Adrenal gland (tissue), 12 donors: ENCODE data around the gene OXT. TPM values are rescaled to one million over a fixed set of nuclear protein-coding genes. Genes with fewer than 3 reads are reported as not detected.

Experiments used
- DNase-seq, 7 donors: peaks; one replicate each; pipeline ENCODE4 v3.0.0-alpha.2; 2019 to 2020
- H3K27ac ChIP-seq, 5 donors: fragments of 200-600 bp; sonication (generic) in 4 of 5; 1 replicate in 3 of 5; 2 replicates in 2 of 5; pipeline versions ENCODE4 v1.5.1 to v1.8.0; 2016 to 2020; ENCODE audit warnings: mild to moderate bottlenecking in 1 of 5
- H3K27me3 ChIP-seq: fragments of 200-600 bp; 2 replicates; pipeline ENCODE4 v1.8.0; 2021
- H3K36me3 ChIP-seq, 2 donors: fragments of 200-600 bp; replicated peaks in 1 of 2; 1 replicate in 1 of 2; 2 replicates in 1 of 2; pipeline versions ENCODE4 v1.5.1 to v1.8.0; 2018 to 2022
- H3K4me1 ChIP-seq, 2 donors: fragments of 200-600 bp; replicated peaks in 1 of 2; 1 replicate in 1 of 2; 2 replicates in 1 of 2; pipeline versions ENCODE4 v1.5.1 to v1.8.0; 2018 to 2021
- H3K4me3 ChIP-seq, 4 donors: fragments of 200-600 bp; sonication (generic) in 3 of 4; one replicate each; pipeline ENCODE4 v1.5.1; 2016 to 2018
- H3K9me3 ChIP-seq, 3 donors: fragments of 200-600 bp; sonication (generic) in 1 of 3; replicated peaks in 1 of 3; 1 replicate in 2 of 3; 2 replicates in 1 of 3; pipeline versions ENCODE4 v1.5.1 to v1.8.0; 2016 to 2021
- CTCF ChIP-seq, 6 experiments: fragments of 450-650 bp in 4 of 6; fragments of 200-600 bp in 2 of 6; sonication (generic) in 1 of 6; IDR thresholded peaks; 1 replicate in 5 of 6; 2 replicates in 1 of 6; pipeline versions ENCODE4 v1.5.1 to v1.8.0; 2016 to 2021; ENCODE audit warnings: antibody characterized with exemption in 6 of 6, mild to moderate bottlenecking in 2 of 6, moderate library complexity in 1 of 6
- POLR2A ChIP-seq, 2 donors: fragments of 450-650 bp; IDR thresholded peaks; one replicate each; pipeline ENCODE4 v1.6.1; 2017; ENCODE audit warnings: antibody characterized with exemption in 2 of 2, mild to moderate bottlenecking in 2 of 2, moderate library complexity in 1 of 2
- WGBS, 4 donors: extraction: QIAGEN DNeasy Blood & Tissue Kit in 2 of 4; methylation state at CpG; one replicate each; pipeline versions ENCODE4 v1.1.5 to v1.1.7; 2013 to 2017; 5-methylcytosine and 5-hydroxymethylcytosine counted together
- intact Hi-C, 2 donors: fragments of 100-400 bp; cut with DNase I; formaldehyde crosslinking; loops; one replicate each; pipeline versions ENCODE4 v1.14.1 to v1.15.0; 2022 to 2023
- polyA plus RNA-seq, 3 donors: library from polyadenylated mRNA; stranded (reverse); fragments of 200-250 nt in 2 of 3; fragments of 350-450 nt in 1 of 3; fragmentation: Illumina TruSeq in 1 of 3; extraction: RNeasy Lipid Tissue Mini Kit (QIAGEN cat#74804) in 1 of 3; gene quantifications; one replicate each; pipeline ENCODE4 v1.2.3, GENCODE V29; 2013 to 2014
- total RNA-seq, 9 donors: library from RNA; depleted of rRNA in 4 of 9; stranded (reverse); fragments of >200 nt in 4 of 9; fragments of 120-200 nt in 1 of 9; fragmentation: NEBNext Ultra II Directional in 1 of 9; extraction: Animal tissue kit (Norgen Biotek cat#: 25700) in 1 of 9; gene quantifications; one replicate each; pipeline versions ENCODE4 v1.1.0 to v1.2.4, GENCODE V29; 2013 to 2023
- donor health status: healthy with polysubstance abuse.
- donor health status: Bipolar disorder and iron deficiency.
- donor health status: DM: yes; HTN: yes; CAD: no.
- donor health status: DM: no; HTN: no; CAD: no.
- donor health status: DM: no; HTN: no; CAD: no.
- donor health status: DM: yes; HTN: yes; CAD: no.

The OXT gene
- total and polyA plus RNA-seq, 12 donors = 0.47 to 20.5 (median 1.2) TPM; not detected in 4

GRCh38 chr20:3031524-3032147 is 39.8 kb upstream of the OXT start:
- H3K4me3 ChIP-seq = no peak overlapping the region
- no peak for TF ChIP-seq CTCF (IDR thresholded peaks at IDR 0.05)
- TF ChIP-seq POLR2A (IDR thresholded peaks at IDR 0.05) = no peak
- no peak for DNase-seq
- WGBS, 4 donors = 96 to 98% (median 97%) methylated on average over 3 of the region's 3 CpGs
- H3K27ac ChIP-seq = no peak overlapping the region
- peaks cover 0 to 35% of the 10 kb centered on the region in 2 donors for H3K36me3 ChIP-seq
- no peaks in the 10 kb centered on the region for H3K9me3 ChIP-seq
- intact Hi-C loops = no loop called here
- H3K27me3 ChIP-seq = no peaks in the 10 kb centered on the region
- H3K4me1 ChIP-seq = no peaks in the 10 kb centered on the region

GRCh38 chr20:3032624-3033023 is 38.8 kb upstream of the OXT start:
- Histone ChIP-seq H3K4me3 (no peak overlapping the region), H3K36me3 (peaks cover 0 to 35% of the 10 kb centered on the region in 2 donors), H3K4me1 (no peaks in the 10 kb centered on the region), H3K9me3 (no peaks in the 10 kb centered on the region), H3K27ac (no peak overlapping the region), H3K27me3 (no peaks in the 10 kb centered on the region)
- DNase-seq = peak in 4 of 7 donors; percentile 29 to 64 (median 47)
- WGBS, 4 donors = 81 to 94% (median 88%) methylated on average over 8 of the region's 8 CpGs
- intact Hi-C loops = no loop called here
- TF ChIP-seq CTCF (IDR thresholded peaks at IDR 0.05) (no peak), POLR2A (IDR thresholded peaks at IDR 0.05) (no peak)

- peaks cover 0 to 57% of the 10 kb centered on the region in 2 donors for H3K36me3 ChIP-seq
- DNase-seq = no peak
- 85 to 97% (median 91%) methylated on average over 3 of the region's 3 CpGs for WGBS, 4 donors
Measured at GRCh38 chr20:3037654-3038053, 33.8 kb upstream of the OXT start.

GRCh38 chr20:3038454-3038853 is 33.0 kb upstream of the OXT start:
- 88 to 97% (median 90%) methylated on average over 4 to 5 of the region's 5 CpGs for WGBS, 4 donors
- TF ChIP-seq POLR2A (IDR thresholded peaks at IDR 0.05) (no peak), CTCF (IDR thresholded peaks at IDR 0.05) (no peak)
- Histone ChIP-seq H3K27me3 (no peaks in the 10 kb centered on the region), H3K4me1 (no peaks in the 10 kb centered on the region), H3K9me3 (no peaks in the 10 kb centered on the region), H3K27ac (no peak overlapping the region), H3K36me3 (peaks cover 0 to 57% of the 10 kb centered on the region in 2 donors), H3K4me3 (no peak overlapping the region)
- no peak for DNase-seq
- intact Hi-C loops = no loop called here

More at GRCh38 chr20:3037654-3038053, 33.8 kb upstream of the OXT start:
- Histone ChIP-seq H3K9me3 (no peaks in the 10 kb centered on the region), H3K4me3 (no peak overlapping the region), H3K27me3 (no peaks in the 10 kb centered on the region), H3K27ac (no peak overlapping the region), H3K4me1 (no peaks in the 10 kb centered on the region)
- no peak for TF ChIP-seq POLR2A (IDR thresholded peaks at IDR 0.05)
- TF ChIP-seq CTCF (IDR thresholded peaks at IDR 0.05) = no peak
- intact Hi-C loops = no loop called here
